Pericardium fibroblast (primary cell): ENCODE measurements around the gene CLDN14. TPM values are rescaled to one million over a fixed set of nuclear protein-coding genes. Genes with fewer than 3 reads are reported as not detected.

Experiments used
- total RNA-seq: library from RNA; depleted of rRNA; stranded (reverse); fragments of >200 nt; gene quantifications from 2 replicates; pipeline ENCODE4 v1.2.3, GENCODE V29; 2015

CLDN14 gene
- total RNA-seq, result not detected in 2 replicates

GRCh38 chr21:36479415-36480402 lies at the start of gene CLDN14:
Gene CLDN14, minus strand, starts transcription at chr21:36480122. Its CDS starts 18,427 bp downstream, at chr21:36461695.

Other genes with a start within 250 kb of the CLDN14 start
- gene MORC3, start 159.9 kb downstream of the CLDN14 start, total RNA-seq, result 12.0 and 12.7 TPM in 2 replicates
- gene CHAF1B, start 94.7 kb downstream of the CLDN14 start, total RNA-seq, result 1.5 and 2.2 TPM in 2 replicates
- gene SIM2, start 219.0 kb upstream of the CLDN14 start, total RNA-seq, result 1.8 TPM in 1 of 2 replicates, not detected in the other